ENCODE results near the gene FBXL14. TPM values are rescaled to one million over a fixed set of nuclear protein-coding genes. Genes with fewer than 3 reads are reported as not detected.

Gene FBXL14
- total and polyA plus RNA-seq, 9 of the 15 experiments (the other 6 are each of a cell fraction or from before 2014, with no cell fraction given) = 0.13 to 9.8 (median 3.3) TPM

GRCh38 chr12:1630133-1630826 lies 35.9 kb upstream of the FBXL14 start:
- no peak for ATAC-seq
- peaks cover 2 to 17% of the 10 kb centered on the region in 2 experiments; a peak in 3 of 5 replicates for H3K4me1 ChIP-seq (replicated peaks in 1 of 2; ENCODE audit: control insufficient read depth in 2 of 2, insufficient read depth in 2 of 2, low read length in 2 of 2)
- no peak overlapping the region for H2AFZ ChIP-seq (ENCODE audit: low read depth, low read length)
- no peaks in the 10 kb centered on the region for H3K36me3 ChIP-seq (ENCODE audit: control insufficient read depth, insufficient read depth, low read length)
- no peaks in the 10 kb centered on the region for H4K20me1 ChIP-seq (replicated peaks; ENCODE audit: control insufficient read depth, insufficient read depth, low read length)
- FAIRE-seq = no peak
- no peak overlapping the region for H3K4me2 ChIP-seq (ENCODE audit: insufficient read depth, low read length)
- DNase-seq (ENCODE audit: extremely low read depth in 1 of 4, low spot score in 3 of 4) = no peak
- BruUV-seq (replicated peaks) = no TSS peak
- CTCF ChIA-PET (ENCODE audit: low intra/inter-chr PET ratio) = no interaction called here
- intact Hi-C loops (cut with micrococcal nuclease) (no loop called here), in situ Hi-C loops (cut with MboI) (no loop called here)
- no peaks in the 10 kb centered on the region for H3K9me1 ChIP-seq (ENCODE audit: control insufficient read depth, insufficient read depth, low read length)
- no peaks in the 10 kb centered on the region for H3K79me2 ChIP-seq (ENCODE audit: control insufficient read depth, insufficient read depth, low read length)
- no peaks in the 10 kb centered on the region for H3K27me3 ChIP-seq (ENCODE audit: control insufficient read depth in 2 of 2, insufficient read depth in 2 of 2, low read length in 2 of 2)
- H3K4me3 ChIP-seq = no peak overlapping the region
- H3K27ac ChIP-seq (ENCODE audit: extremely low read depth, low read depth, low read length) = no peak overlapping the region
- H3K9ac ChIP-seq (ENCODE audit: insufficient read depth in 1 of 2, low read depth in 2 of 2, low read length in 2 of 2) = no peak overlapping the region
- POLR2A ChIA-PET = interaction anchor here (0.8 to 0.9 kb wide), 2 partner anchors 15 to 24 kb away, joined by 3 read pairs; no protein-coding TSS in a partner anchor
- H3K9me3 ChIP-seq (replicated peaks; ENCODE audit: control insufficient read depth, insufficient read depth, low read depth, low read length) = no peaks in the 10 kb centered on the region
- TF ChIP-seq HEY1 (CRISPR knock-in tag; IDR thresholded peaks at IDR 0.05; ENCODE audit: borderline replicate concordance) (no peak), ZNF224 (CRISPR knock-in tag; IDR thresholded peaks at IDR 0.05) (no peak), HDAC2 (IDR thresholded peaks at IDR 0.05) (no peak), RBM17 (IDR thresholded peaks at IDR 0.05; ENCODE audit: borderline replicate concordance, low read depth, low read length) (no peak), SMAD3 (CRISPR knock-in tag; conservative IDR thresholded peaks at IDR 0.05) (no peak), IRF1 (CRISPR knock-in tag; IDR thresholded peaks at IDR 0.05; ENCODE audit: borderline replicate concordance) (no peak), ZBTB1 (CRISPR knock-in tag; IDR thresholded peaks at IDR 0.05; ENCODE audit: borderline replicate concordance, low read depth) (no peak)
- WGBS (ENCODE audit: insufficient coverage, low coverage, missing lambda C conversion rate) = 84% methylated on average over 25 of the region's 58 CpGs
